ENCODE data around the gene ANXA2R. TPM values are rescaled to one million over a fixed set of nuclear protein-coding genes. Genes with fewer than 3 reads are reported as not detected.

Gene ANXA2R
- total and polyA plus RNA-seq, 2 of the 13 experiments (the other 11 are each of a cell fraction or from before 2014, with no cell fraction given), result 0.95 to 1.3 TPM

GRCh38 chr5:43066799-43067741 lies 27.0 kb upstream of the ANXA2R start (continued):
- no peak for TF ChIP-seq ZNF496 (CRISPR knock-in tag; IDR thresholded peaks at IDR 0.05; ENCODE audit: insufficient replicate concordance)
- peak; percentile 13 for TF ChIP-seq RBM22 (optimal IDR thresholded peaks at IDR 0.05; ENCODE audit: low read length)
- no peak for TF ChIP-seq ZNF543 (CRISPR knock-in tag; IDR thresholded peaks at IDR 0.05)
- TF ChIP-seq KLF16 (CRISPR knock-in tag; IDR thresholded peaks at IDR 0.05), result peak in 1 of 2 experiments; percentile 65; a peak in 1 of 4 replicates
- TF ChIP-seq GATAD1 (CRISPR knock-in tag; IDR thresholded peaks at IDR 0.05), result peak; percentile 96
- no peak for TF ChIP-seq ZKSCAN5 (CRISPR knock-in tag; IDR thresholded peaks at IDR 0.05)
- TF ChIP-seq TMF1 (CRISPR knock-in tag; IDR thresholded peaks at IDR 0.05; ENCODE audit: low read depth), result 0 out of 2 replicates have a peak, but pooled peaks have one; percentile 23
- TF ChIP-seq CREM (IDR thresholded peaks at IDR 0.05), result peak; percentile 60; the same call in 1 of the 2 replicates
- TF ChIP-seq CREM (CRISPR knock-in tag; IDR thresholded peaks at IDR 0.05), result no peak
- peak; percentile 59; the same call in 1 of the 2 replicates for TF ChIP-seq DMAP1 (CRISPR knock-in tag; IDR thresholded peaks at IDR 0.05)
- peak; percentile 93 for TF ChIP-seq UBTF (CRISPR knock-in tag; IDR thresholded peaks at IDR 0.05)
- TF ChIP-seq ZNF20 (CRISPR knock-in tag; IDR thresholded peaks at IDR 0.05), result no peak
- TF ChIP-seq PTBP1 (IDR thresholded peaks at IDR 0.05; ENCODE audit: low read depth, low read length, poor library complexity, severe bottlenecking), result no peak
- no peak for TF ChIP-seq HNF1A (IDR thresholded peaks at IDR 0.05; ENCODE audit: low read depth)
- no peak for TF ChIP-seq HNF1A (CRISPR knock-in tag; IDR thresholded peaks at IDR 0.05; ENCODE audit: borderline replicate concordance)
- TF ChIP-seq ZNF281 (CRISPR knock-in tag; IDR thresholded peaks at IDR 0.05; ENCODE audit: borderline replicate concordance), result peak; percentile 24; the same call in 1 of the 2 replicates
- TF ChIP-seq ZNF891 (CRISPR knock-in tag; IDR thresholded peaks at IDR 0.05), result no peak
- peak; percentile 68 for TF ChIP-seq RBM39 (IDR thresholded peaks at IDR 0.05; ENCODE audit: low read depth, low read length, poor library complexity, severe bottlenecking)
- TF ChIP-seq EED (CRISPR knock-in tag; IDR thresholded peaks at IDR 0.05), result no peak
- TF ChIP-seq ZNF747 (CRISPR knock-in tag; IDR thresholded peaks at IDR 0.05; ENCODE audit: borderline replicate concordance), result no peak
